Stimulated activated CD8-positive, alpha-beta memory T cell treated with anti-CD3 and anti-CD28 coated beads, Interleukin-15, amount 100 ng/mL, for 48 hours (primary cell): ENCODE results near the gene PROS1.
"Not testable (repeated sequence)": the region's sequence is repeated elsewhere in the genome, so short reads cannot be mapped to it uniquely, and the experiment has no call there.

Experiments used
- DNase-seq, 2 donors: peaks; one replicate each; pipeline ENCODE4 v3.0.0-alpha.2; 2020; ENCODE audit warnings: low read depth in 2 of 2

PROS1 gene

GRCh38 chr3:93877427-93877826, 96.3 kb downstream of the PROS1 start:
- DNase-seq = not testable (repeated sequence)

- DNase-seq = not testable (repeated sequence)
Measured at GRCh38 chr3:93873412-93873811, 100.3 kb downstream of the PROS1 start.

DNA sequence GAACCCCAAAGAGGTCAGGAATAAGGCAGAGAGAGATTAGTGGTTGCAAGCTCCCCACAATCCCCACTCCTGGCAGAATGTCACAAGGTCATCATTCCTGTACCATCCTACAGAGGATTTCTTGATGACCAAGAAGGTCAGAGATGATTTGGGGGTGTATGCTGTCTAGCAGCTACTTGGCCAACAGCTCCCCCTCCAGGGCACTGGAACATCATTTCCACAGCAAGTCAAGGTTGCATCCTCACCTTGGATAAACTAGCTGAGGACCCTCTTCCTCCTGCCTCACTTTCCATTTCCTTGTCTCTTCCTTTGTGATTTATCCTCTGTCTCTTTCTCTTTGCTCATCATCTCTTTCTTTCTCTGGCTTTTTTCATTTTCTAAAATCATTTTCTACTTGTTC, 106.3 kb downstream of the PROS1 start:
- DNase-seq = no peak

GRCh38 chr3:93861017-93861416, 112.7 kb downstream of the PROS1 start:
- DNase-seq = no peak

DNA sequence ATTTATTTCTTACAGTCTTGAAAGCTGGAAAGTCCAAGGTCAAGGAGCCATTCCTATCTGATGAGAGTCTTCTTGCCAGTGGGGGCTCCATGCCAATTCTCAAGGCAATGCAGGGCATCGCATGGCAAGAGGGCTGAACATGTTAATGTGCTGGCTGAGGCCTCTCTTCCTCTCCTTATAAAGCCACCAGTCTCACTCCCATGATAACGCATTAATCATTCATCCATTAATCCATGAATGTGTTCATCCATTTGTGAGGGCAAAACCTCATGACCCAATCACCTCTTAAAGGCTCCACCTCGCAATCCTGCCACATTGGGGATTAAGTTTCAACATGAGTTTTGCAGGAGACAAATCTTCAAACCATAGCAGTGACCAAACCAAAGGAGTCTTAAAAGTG, 118.3 kb downstream of the PROS1 start:
- DNase-seq = no peak

DNA sequence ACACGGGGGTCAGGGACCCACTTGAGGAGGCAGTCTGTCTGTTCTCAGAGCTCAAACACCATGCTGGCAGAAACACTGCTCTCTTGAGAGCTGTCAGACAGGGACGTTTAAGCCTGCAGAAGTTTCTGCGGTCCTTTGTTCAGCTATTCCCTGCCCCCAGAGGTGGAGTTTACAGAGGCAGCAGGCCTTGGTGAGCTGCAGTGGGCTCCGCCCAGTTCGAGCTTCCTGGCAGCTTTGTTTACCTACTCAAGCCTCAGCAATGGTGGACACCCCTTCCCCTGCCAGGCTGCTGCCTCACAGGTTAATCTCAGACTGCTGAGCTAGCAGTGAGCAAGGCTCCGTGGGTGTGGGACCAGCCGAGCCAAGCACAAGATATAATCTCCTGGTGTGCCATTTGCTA, 121.5 kb downstream of the PROS1 start:
- DNase-seq = not testable (repeated sequence)

DNA sequence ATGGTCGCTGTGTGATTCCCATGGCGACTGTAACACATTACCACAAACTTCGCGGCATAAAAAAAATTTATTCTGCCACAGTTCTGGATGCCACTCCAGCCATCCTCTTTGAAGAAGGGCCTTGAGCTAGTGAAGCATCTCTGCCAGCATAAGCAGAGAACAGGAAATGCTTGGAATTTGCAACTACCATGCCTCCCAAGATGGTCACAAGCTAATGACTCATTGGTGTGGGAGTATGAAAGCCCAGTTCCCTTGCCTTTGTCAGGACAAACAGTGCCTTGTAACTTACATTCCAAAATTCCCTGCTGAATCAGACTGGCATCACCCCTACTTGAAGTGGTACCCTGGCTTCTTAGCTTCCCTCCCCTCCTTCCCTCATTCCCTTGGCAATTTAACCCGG, 129.7 kb downstream of the PROS1 start:
- no peak for DNase-seq

- not testable (repeated sequence) for DNase-seq
Measured at GRCh38 chr3:93839193-93839592, 134.5 kb downstream of the PROS1 start.
